Measurements from ENCODE around the gene RASL10B.
"Not testable (repeated sequence)": the region's sequence is repeated elsewhere in the genome, so short reads cannot be mapped to it uniquely, and the experiment has no call there.

Gene RASL10B, protein sequence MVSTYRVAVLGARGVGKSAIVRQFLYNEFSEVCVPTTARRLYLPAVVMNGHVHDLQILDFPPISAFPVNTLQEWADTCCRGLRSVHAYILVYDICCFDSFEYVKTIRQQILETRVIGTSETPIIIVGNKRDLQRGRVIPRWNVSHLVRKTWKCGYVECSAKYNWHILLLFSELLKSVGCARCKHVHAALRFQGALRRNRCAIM

DNA sequence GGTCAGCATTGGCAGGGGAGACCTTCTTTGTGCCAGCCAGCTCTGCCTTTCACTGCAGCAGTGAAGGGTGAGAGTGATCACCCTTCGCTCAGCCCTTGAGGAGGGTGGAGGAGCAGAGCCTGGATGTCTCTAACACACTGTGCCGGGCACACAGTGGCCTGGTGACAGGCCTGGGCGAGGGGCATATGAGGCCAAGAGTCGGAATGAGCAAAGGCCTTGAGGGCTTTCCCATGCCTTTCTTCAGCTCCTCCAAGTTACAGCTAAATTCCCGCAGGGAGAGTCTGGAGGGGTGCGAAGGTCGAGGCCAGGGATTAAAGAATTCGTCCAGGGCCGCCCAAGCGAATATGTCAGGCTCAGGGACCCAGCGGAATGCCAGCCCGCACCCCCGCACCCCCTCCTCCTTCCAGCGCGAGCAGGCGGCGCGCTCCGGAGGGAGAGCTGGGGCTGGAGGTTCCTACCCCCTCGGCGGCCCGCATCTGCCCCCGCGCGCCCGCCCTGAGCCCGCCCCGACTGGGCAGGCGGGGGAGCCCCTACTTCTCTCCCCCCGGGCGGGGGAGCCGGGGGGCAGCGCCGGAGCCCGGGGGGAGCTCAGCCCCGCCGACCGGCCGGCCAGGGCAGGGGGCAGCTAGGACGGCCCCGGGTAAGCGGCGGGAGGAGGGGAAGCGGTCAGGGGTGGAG is at the start of gene RASL10B:
RASL10B (plus strand) TSS at position 401 of the 678 bp plus-strand sequence. CDS start 3,546 bp downstream, outside the sequence.
- H3K4me3 Mint-ChIP-seq, result peak within 1 kb of the TSS; percentile 74
- H3K27ac Mint-ChIP-seq, result no peak within 1 kb of the TSS
- H3K4me1 Mint-ChIP-seq, result peaks cover 14% of the 10 kb centered on the region
- H3K27me3 Mint-ChIP-seq, result peaks cover 9% of the 10 kb centered on the region
- DNase-seq (ENCODE audit: low spot score in 2 of 2) (no peak), ATAC-seq (ENCODE audit: low read depth) (peak; percentile 82)
- no peaks in the 10 kb centered on the region for H3K9me3 Mint-ChIP-seq
- peaks cover 18% of the 10 kb centered on the region for H3K36me3 Mint-ChIP-seq

DNA sequence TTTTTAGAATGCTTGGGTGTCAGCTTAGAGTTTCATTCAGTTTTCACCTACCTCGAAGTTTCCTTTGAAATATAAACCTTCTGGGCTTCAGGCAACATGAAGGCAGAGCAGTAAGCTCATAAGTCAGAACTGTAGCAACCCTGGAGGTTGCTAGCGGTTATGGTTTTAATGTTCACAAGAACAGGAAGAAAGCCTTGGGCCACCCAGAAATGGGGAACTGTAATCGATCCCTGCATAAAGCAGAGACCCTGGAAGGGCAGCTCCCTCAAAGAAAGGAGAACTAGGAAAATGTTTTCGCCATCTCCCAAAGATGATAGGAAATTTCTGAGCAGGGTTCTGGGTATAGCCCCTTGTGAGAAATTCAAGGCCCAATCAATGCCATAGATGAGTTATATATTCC is 47.8 kb upstream of the RASL10B start:
- H3K27me3 Mint-ChIP-seq, result no peaks in the 10 kb centered on the region
- peaks cover 32% of the 10 kb centered on the region for H3K36me3 Mint-ChIP-seq
- H3K4me1 Mint-ChIP-seq, result no peaks in the 10 kb centered on the region
- H3K9me3 Mint-ChIP-seq, result no peaks in the 10 kb centered on the region
- H3K4me3 Mint-ChIP-seq, result no peak overlapping the region
- H3K27ac Mint-ChIP-seq, result no peak overlapping the region
- ATAC-seq (ENCODE audit: low read depth) (no peak), DNase-seq (ENCODE audit: low spot score in 2 of 2) (no peak)

DNA sequence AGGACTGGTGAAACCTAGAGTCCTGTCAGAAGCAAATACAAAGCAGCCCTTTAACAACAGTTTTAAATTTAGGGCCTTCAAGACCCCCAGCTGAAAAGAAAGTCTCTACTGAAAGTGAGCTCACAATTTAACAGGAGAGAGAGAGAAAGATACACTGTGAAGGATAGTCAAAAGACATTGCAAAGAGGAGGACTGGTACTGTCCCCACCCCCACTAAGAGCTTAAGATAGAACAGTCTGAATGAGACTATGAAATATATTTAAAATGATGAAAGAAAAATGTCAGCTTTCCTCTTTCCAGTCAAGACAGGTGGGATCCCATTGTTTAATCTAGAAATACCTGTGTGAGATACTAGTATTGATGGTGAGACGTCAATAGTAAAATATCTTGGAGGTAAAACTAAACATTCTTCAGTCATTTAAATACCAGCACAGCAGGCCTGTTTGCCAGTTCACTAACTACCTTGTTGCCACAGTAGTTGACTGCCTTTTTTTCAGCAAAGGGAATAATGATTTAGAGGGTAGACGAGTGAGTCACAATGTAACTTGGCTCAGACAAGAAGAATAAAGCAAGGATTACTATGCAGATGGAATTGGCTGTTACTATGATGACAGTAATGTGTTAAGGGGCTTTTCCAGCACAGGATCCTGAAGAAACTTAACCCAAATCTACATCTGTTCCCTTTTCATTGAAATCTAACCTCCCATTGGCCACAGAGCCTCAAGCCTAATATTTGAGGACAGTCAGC is 47.2 kb upstream of the RASL10B start:
- H3K36me3 Mint-ChIP-seq, result peaks cover 32% of the 10 kb centered on the region
- no peaks in the 10 kb centered on the region for H3K9me3 Mint-ChIP-seq
- no peak overlapping the region for H3K27ac Mint-ChIP-seq
- no peak overlapping the region for H3K4me3 Mint-ChIP-seq
- ATAC-seq (ENCODE audit: low read depth) (no peak), DNase-seq (ENCODE audit: low spot score in 2 of 2) (no peak)
- no peaks in the 10 kb centered on the region for H3K4me1 Mint-ChIP-seq
- H3K27me3 Mint-ChIP-seq, result no peaks in the 10 kb centered on the region

DNA sequence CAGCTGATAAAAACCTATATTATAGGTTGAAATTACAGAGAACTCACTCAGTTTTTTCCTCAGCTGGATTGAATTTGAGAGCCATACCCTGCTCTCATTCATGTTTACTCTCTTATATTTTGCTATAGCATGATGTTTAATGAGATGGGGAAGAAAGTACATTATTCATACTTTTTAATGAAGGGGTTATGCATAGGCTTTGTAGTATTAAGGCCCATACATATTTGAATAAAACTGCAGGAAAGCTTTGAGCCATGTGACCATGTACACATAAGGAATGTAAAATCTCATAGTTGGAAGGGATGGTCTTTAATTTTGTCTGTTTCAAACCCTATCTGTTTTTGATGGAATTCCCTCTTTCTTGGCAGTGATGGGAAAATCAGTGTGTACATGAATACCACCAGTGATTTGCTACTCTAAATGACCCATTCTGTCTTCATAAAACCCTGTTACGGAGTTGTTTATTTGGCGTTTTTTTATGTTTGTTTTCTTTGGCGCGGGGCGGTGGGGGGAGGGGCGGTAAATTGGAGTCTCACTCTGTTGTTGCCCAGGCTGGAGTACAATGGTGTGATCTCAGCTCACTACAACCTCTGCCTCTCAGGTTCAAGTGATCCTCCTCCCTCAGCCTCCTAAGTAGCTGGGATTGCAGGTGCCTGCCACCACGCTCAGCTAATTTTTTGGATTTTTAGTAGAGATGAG is 38.8 kb upstream of the RASL10B start:
- H3K36me3 Mint-ChIP-seq, result peaks cover 44% of the 10 kb centered on the region
- H3K4me1 Mint-ChIP-seq, result no peaks in the 10 kb centered on the region
- peaks cover 2% of the 10 kb centered on the region for H3K9me3 Mint-ChIP-seq
- DNase-seq (ENCODE audit: low spot score in 2 of 2) (no peak), ATAC-seq (ENCODE audit: low read depth) (no peak)
- H3K27me3 Mint-ChIP-seq, result no peaks in the 10 kb centered on the region
- no peak overlapping the region for H3K27ac Mint-ChIP-seq
- H3K4me3 Mint-ChIP-seq, result no peak overlapping the region

DNA sequence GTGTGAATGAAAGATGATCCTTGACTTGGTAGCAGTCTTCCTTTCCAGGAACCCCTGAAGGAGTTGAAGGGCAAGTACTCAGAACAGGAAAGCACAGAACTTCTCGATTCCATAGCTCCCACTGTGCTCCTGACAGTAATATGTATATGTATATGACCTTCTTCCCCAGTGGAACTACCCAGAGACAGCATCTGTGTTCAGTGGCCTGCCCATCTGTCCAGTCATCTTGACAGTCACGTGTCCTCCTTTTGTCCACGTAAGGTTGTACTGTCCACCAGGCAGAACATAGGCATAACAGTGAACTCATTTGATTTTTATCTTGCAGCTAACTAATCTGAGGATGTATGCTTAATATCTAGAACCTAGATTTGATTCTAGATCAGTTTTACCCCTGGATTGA is 37.8 kb upstream of the RASL10B start:
- DNase-seq (ENCODE audit: low spot score in 2 of 2) (no peak), ATAC-seq (ENCODE audit: low read depth) (no peak)
- H3K36me3 Mint-ChIP-seq, result peaks cover 36% of the 10 kb centered on the region
- no peak overlapping the region for H3K4me3 Mint-ChIP-seq
- H3K27ac Mint-ChIP-seq, result no peak overlapping the region
- no peaks in the 10 kb centered on the region for H3K4me1 Mint-ChIP-seq
- H3K27me3 Mint-ChIP-seq, result no peaks in the 10 kb centered on the region
- peaks cover 2% of the 10 kb centered on the region for H3K9me3 Mint-ChIP-seq

DNA sequence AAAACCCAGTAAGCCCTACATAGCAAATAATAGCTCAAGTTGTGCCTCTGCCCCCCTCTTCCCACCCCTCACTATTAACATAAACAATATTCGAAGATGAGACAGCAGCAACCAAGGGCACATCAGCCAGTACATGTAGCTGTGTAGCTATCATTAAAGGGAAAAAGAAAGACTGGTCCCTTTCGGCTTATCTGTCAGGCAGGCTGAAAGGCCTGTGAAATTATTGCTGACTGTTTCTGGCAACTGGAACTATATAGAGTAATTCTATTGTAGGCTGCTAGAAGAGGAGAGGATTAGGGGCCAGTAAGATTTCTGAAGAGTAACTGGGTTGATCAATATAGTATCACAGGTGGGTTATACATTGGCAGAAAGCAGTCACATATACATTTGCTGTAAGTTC is 36.5 kb upstream of the RASL10B start:
- ATAC-seq (ENCODE audit: low read depth) (no peak), DNase-seq (ENCODE audit: low spot score in 2 of 2) (no peak)
- Mint-ChIP-seq H3K9me3 (peaks cover 2% of the 10 kb centered on the region), H3K36me3 (peaks cover 28% of the 10 kb centered on the region), H3K27ac (no peak overlapping the region), H3K4me1 (peaks cover 2% of the 10 kb centered on the region), H3K27me3 (no peaks in the 10 kb centered on the region), H3K4me3 (no peak overlapping the region)

DNA sequence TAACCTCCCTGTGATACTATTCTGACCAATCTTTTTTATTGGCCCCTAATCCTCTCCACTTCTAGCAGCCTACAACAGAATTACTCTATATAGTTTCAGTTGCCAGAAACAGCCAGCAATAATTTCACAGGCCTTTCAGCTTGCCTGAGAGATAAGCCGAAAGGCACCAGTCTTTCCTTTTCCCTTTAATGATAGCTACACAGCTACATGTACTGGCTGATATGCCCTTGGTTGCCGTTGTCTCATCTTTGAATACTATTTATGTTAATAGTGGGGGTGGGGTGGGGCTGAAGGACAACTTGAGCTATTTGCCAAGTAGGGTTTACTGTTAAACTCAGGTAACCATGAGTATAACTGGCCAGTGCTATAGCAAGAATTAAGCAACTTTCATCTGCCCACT is 35.8 kb upstream of the RASL10B start:
- no peaks in the 10 kb centered on the region for H3K9me3 Mint-ChIP-seq
- DNase-seq (ENCODE audit: low spot score in 2 of 2), result no peak
- H3K27ac Mint-ChIP-seq, result no peak overlapping the region
- H3K27me3 Mint-ChIP-seq, result no peaks in the 10 kb centered on the region
- ATAC-seq (ENCODE audit: low read depth), result no peak
- no peak overlapping the region for H3K4me3 Mint-ChIP-seq
- H3K4me1 Mint-ChIP-seq, result peaks cover 2% of the 10 kb centered on the region
- H3K36me3 Mint-ChIP-seq, result peaks cover 23% of the 10 kb centered on the region

DNA sequence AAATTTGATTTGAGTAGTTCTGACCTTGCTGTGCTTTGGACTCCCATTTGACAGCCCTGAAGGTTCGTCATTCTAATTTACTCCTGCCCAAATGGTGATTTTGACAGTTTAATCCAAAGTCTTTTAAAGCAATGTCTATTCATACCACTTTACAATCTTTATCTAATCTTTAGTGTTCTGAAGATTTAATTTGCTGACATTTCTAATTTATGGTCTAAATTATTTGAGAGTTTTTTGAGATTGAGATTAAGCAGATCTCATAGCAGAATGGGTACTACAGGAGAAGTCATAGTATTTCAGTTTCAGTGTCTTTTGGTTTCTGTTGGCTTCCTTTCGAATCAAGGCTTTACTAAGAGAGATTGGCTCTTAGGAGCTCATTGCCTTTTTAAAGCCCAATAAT is 32.6 kb upstream of the RASL10B start:
- no peak overlapping the region for H3K4me3 Mint-ChIP-seq
- no peak overlapping the region for H3K27ac Mint-ChIP-seq
- ATAC-seq (ENCODE audit: low read depth), result no peak
- DNase-seq (ENCODE audit: low spot score in 2 of 2), result no peak
- H3K9me3 Mint-ChIP-seq, result no peaks in the 10 kb centered on the region
- peaks cover 4% of the 10 kb centered on the region for H3K4me1 Mint-ChIP-seq
- H3K36me3 Mint-ChIP-seq, result peaks cover 36% of the 10 kb centered on the region
- no peaks in the 10 kb centered on the region for H3K27me3 Mint-ChIP-seq

DNA sequence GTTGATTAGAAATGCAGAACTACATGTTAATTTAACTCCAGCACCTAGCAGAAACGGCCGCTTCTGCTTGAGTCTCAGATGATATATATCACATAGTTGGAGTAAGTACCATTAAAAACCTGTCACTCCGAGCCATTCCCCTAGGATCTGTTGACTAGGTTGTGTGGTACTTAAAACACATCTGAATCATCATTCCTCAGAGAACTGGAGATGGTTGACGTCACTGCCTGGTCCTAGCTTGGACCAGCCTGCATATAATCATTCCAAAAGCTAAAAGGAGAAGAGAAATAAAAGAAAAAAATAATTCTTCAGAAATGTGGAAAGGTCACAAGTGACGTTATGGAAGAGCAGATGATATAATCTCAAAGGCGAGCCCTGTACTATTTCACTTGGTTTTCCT is 31.3 kb upstream of the RASL10B start:
- DNase-seq (ENCODE audit: low spot score in 2 of 2) (no peak), ATAC-seq (ENCODE audit: low read depth) (no peak)
- peaks cover 33% of the 10 kb centered on the region for H3K36me3 Mint-ChIP-seq
- no peak overlapping the region for H3K27ac Mint-ChIP-seq
- peaks cover 10% of the 10 kb centered on the region for H3K4me1 Mint-ChIP-seq
- no peaks in the 10 kb centered on the region for H3K27me3 Mint-ChIP-seq
- H3K4me3 Mint-ChIP-seq, result no peak overlapping the region
- no peaks in the 10 kb centered on the region for H3K9me3 Mint-ChIP-seq

DNA sequence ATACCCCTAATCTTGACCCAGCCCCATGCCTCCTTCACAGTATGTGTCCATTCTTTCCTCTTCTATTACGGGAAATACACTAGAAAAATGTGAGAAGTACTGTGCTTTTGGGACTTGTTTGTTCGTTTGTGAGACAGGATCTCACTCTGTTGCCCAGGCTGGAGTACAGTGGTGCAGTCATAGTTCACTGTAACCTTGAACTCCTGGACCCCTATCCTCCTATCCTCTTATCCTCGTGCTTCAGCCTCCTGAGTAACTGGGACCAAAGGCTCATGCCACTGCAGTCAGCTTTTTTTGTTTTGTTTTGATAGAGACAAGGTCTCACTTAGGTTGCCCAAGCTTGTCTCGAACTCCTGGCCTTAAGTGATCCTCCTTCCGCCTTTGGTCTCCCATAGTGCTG is 29.9 kb upstream of the RASL10B start:
- ATAC-seq (ENCODE audit: low read depth), result no peak
- peaks cover 25% of the 10 kb centered on the region for H3K36me3 Mint-ChIP-seq
- DNase-seq (ENCODE audit: low spot score in 2 of 2), result no peak
- peaks cover 10% of the 10 kb centered on the region for H3K4me1 Mint-ChIP-seq
- no peaks in the 10 kb centered on the region for H3K27me3 Mint-ChIP-seq
- no peak overlapping the region for H3K4me3 Mint-ChIP-seq
- no peaks in the 10 kb centered on the region for H3K9me3 Mint-ChIP-seq
- H3K27ac Mint-ChIP-seq, result no peak overlapping the region

DNA sequence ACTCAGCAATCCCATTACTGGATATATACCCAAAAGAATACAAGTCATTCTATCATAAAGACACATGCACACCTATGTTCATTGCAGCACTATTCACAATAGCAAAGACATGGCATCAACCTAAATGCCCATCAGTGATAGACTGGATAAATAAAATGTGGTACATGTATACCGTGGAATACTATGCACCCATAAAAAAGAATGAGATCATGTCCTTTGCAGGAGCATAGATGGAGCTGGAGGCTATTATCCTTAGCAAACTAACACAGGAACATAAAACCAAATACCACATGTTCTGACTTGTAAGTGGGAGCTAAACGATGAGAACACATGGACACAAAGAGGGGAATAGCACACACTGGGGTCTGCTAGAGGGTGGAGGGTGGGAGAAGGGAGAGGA is 28.1 kb upstream of the RASL10B start:
- H3K27ac Mint-ChIP-seq; H3K9me3 Mint-ChIP-seq; H3K27me3 Mint-ChIP-seq; H3K4me3 Mint-ChIP-seq; ATAC-seq (ENCODE audit: low read depth); DNase-seq (ENCODE audit: low spot score in 2 of 2): not testable (repeated sequence)
- Mint-ChIP-seq H3K4me1 (peaks cover 20% of the 10 kb centered on the region), H3K36me3 (peaks cover 18% of the 10 kb centered on the region)

DNA sequence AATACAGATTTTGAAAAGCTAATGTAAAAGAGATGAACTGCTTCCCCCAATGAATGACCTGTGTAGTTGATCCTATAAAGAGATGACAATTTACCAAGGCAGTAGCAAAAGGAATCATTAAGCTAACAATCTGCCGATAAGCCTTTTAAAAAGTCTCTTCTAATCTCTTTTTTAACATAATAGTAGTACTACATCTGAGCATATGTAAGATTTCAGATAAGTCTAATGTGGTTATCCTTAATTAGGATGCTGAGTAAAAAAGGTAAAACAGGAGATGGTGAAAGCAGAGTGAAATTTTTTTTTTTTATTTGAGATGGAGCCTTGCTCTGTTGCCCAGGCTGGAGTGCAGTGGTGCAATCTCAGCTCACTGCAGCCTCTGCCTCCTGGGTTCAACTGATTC is 26.2 kb upstream of the RASL10B start:
- Mint-ChIP-seq H3K36me3 (peaks cover 19% of the 10 kb centered on the region), H3K4me1 (peaks cover 26% of the 10 kb centered on the region), H3K27ac (peak overlapping the region; percentile 60), H3K9me3 (no peaks in the 10 kb centered on the region), H3K4me3 (no peak overlapping the region), H3K27me3 (no peaks in the 10 kb centered on the region)
- DNase-seq (ENCODE audit: low spot score in 2 of 2), result no peak
- no peak for ATAC-seq (ENCODE audit: low read depth)

DNA sequence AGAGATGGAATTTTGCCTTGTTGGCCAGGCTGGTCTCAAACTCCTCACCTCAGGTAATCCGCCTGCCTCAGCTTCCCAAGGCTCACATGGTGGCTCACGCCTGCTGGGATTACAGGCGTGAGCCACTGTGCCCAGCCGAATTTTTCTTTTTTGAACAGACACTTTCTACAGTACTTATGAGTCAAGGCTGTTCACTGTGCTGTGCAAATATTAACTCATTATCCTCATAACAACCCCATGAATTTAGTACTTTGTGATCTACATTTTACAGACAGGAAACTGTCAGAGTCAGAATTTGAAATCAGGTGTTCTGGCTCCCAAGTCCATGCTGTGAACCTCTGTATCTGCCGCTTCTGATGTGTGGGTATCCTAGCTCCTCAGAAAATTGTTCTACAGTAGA is 25.7 kb upstream of the RASL10B start:
- Mint-ChIP-seq H3K4me3 (no peak overlapping the region), H3K27ac (peak overlapping the region; percentile 60)
- no peak for ATAC-seq (ENCODE audit: low read depth)

DNA sequence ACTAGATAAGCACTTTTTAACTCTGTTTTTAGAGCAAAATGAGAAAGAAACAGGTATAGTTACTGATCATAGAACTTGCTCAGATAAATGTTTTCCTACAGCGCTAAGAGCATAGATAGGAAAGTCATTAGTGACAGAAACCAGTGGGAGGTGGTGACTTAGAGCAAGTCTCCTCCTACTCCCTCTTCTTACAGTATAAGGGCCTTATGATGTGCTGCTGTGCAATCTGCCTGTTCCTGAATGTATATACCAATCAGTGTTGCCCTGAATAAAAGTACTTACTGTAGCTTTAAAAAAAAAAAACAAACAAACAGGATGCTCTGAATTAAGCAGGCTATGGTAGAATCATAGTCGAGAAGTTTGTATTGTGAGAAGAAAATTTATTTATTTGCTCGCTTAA is 23.3 kb upstream of the RASL10B start:
- DNase-seq (ENCODE audit: low spot score in 2 of 2) (no peak), ATAC-seq (ENCODE audit: low read depth) (no peak)
- H3K9me3 Mint-ChIP-seq, result no peaks in the 10 kb centered on the region
- no peak overlapping the region for H3K4me3 Mint-ChIP-seq
- H3K27ac Mint-ChIP-seq, result peak overlapping the region; percentile 29
- H3K36me3 Mint-ChIP-seq, result peaks cover 18% of the 10 kb centered on the region
- H3K27me3 Mint-ChIP-seq, result no peaks in the 10 kb centered on the region
- H3K4me1 Mint-ChIP-seq, result peaks cover 26% of the 10 kb centered on the region

More for the DNA sequence above, 25.7 kb upstream of the RASL10B start:
- no peak for DNase-seq (ENCODE audit: low spot score in 2 of 2)
- Mint-ChIP-seq H3K27me3 (no peaks in the 10 kb centered on the region), H3K4me1 (peaks cover 26% of the 10 kb centered on the region), H3K9me3 (no peaks in the 10 kb centered on the region), H3K36me3 (peaks cover 23% of the 10 kb centered on the region)

All from memory B cell (primary cell).